Measurements from ENCODE around the gene BTBD18.
"Not testable (repeated sequence)": the region's sequence is repeated elsewhere in the genome, so short reads cannot be mapped to it uniquely, and the experiment has no call there.

Gene BTBD18

DNA sequence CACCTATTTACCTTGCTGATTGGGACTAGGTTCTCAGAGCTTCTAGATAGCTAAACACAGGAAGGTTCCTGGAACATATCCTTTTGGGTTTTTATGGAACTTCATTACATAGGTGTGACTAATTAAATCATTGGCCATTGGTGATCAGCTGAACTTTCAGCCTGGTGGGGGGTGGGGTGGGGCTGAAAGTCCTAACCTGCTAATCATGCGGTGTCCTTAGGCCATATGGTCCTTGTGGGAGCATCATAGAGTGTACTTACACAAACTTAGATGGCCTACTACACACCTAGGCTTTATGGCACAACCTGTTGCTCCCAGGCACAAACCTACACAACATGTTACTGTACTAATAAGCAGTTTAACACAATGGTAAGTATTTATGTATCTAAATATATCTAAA is 19.0 kb downstream of the BTBD18 start:
- no peak for DNase-seq (ENCODE audit: low read depth in 2 of 2)

DNA sequence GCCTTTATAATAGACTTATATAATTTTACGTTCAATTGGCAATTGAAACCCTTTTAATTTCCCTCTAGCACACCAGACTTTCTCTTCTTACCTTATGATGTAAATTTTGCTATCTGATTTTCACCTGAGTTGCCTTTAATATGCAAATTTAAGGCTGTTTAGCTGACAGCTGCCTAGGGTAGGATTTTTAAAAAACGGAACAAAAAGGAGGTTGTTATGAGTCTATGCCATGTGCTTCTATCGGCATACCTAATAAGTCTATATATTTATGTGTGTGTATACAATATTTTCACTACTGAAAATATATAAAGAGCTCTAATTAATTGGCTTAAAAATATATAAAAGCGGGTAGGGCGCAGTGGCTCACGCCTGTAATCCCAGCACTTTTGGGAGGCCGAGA is 22.1 kb downstream of the BTBD18 start:
- DNase-seq (ENCODE audit: low read depth in 2 of 2): no peak

DNA sequence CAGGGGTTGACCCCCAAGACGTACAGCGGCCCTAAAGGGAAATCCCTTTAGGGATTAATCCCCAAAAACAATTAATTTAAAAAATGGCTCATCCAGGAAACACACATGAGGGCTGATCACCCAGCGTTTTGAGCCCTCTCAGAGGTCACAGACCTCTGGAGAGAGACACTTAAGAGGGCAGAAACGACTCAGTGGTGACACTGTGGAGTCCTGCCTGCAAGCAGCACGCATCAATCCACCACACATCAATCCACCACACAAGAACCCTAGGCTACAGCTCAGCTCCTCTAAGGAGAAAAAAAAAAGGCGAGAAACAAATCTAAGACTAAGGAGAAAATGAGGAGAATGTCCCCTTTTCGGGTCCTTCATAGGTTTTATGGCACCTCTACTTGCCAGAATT is 22.8 kb downstream of the BTBD18 start:
- DNase-seq (ENCODE audit: low read depth in 2 of 2): no peak

DNA sequence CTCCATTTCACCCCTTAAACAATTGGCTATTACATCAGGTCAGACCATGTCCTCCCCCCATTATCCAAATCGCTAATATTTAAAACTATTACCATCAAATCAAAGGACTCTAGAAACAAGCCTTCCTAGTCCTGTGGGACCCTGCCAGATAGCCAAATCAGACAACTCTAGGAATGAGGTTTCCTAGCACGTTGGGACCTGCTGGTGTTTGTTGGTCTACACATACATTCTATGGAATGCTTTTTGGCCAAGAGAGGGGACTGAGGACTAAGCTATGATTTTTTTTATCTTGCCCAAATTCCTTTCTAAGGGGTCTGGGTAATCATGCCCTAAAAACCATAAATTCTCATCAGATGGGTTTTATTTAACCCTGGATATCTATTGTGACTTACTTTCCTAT is 24.4 kb downstream of the BTBD18 start:
- DNase-seq (ENCODE audit: low read depth in 2 of 2): no peak

GRCh38 chr11:57716726-57717125 is 34.9 kb downstream of the BTBD18 start:
- DNase-seq (ENCODE audit: low read depth in 2 of 2): not testable (repeated sequence)

DNA sequence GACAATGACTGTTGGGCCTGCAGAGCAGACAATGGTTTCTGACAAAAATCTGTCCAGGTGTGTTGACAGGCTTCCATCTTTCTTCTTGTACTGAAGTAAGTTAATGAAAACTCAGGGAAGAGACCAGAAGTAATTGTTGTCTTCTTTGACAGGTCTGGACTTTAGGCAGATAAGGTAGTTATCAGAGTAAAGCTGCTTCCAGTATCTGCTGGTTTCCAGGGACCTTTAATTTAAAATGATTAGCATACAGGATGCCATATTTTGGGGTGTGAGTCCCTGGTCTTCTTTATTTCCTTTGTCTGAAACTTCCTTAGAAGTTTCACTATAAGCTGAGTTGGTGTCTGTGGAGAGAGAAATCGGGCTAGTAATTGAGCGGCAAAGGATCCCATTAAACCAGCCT is 37.8 kb downstream of the BTBD18 start:
- DNase-seq (ENCODE audit: low read depth in 2 of 2): no peak

GRCh38 chr11:57712256-57713150 is 39.1 kb downstream of the BTBD18 start, which contains the start of gene TMX2:
TSS of gene TMX2 (plus strand) at chr11:57712593. CDS start at chr11:57712619, 26 bp downstream.
- DNase-seq (ENCODE audit: low read depth in 2 of 2): peak; percentile 78 to 86

GRCh38 chr11:57711414-57712255 is 40.0 kb downstream of the BTBD18 start, which contains the start of gene MED19:
TSS of gene MED19 (minus strand) at chr11:57712215. CDS start at chr11:57712179, 36 bp downstream.
- DNase-seq (ENCODE audit: low read depth in 2 of 2): peak; percentile 63 to 71

GRCh38 chr11:57709802-57710367 is 41.7 kb downstream of the BTBD18 start:
- DNase-seq (ENCODE audit: low read depth in 2 of 2): no peak

DNA sequence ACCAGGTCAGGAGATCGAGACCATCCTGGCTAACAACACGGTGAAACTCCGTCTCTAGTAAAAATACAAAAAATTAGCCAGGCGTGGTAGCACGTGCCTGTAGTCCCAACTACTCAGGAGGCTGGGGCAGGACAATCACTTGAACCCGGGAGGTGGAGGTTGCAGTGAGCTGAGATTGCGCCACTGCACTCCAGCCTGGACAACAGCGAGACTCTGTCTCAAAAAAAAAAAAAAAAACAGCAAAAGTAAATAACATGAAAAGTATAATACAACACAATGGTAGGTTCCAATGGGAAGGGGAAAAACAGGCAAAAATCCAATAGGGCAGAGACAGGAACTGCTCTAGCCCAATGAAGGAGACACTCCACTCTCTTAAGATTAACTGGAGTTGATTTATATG is 46.2 kb downstream of the BTBD18 start:
- not testable (repeated sequence) for DNase-seq (ENCODE audit: low read depth in 2 of 2)

- no peak for DNase-seq (ENCODE audit: low read depth in 2 of 2)
Measured at GRCh38 chr11:57704932-57705331, 46.7 kb downstream of the BTBD18 start.

GRCh38 chr11:57703341-57703740 is 48.3 kb downstream of the BTBD18 start:
- DNase-seq (ENCODE audit: low read depth in 2 of 2): no peak

DNA sequence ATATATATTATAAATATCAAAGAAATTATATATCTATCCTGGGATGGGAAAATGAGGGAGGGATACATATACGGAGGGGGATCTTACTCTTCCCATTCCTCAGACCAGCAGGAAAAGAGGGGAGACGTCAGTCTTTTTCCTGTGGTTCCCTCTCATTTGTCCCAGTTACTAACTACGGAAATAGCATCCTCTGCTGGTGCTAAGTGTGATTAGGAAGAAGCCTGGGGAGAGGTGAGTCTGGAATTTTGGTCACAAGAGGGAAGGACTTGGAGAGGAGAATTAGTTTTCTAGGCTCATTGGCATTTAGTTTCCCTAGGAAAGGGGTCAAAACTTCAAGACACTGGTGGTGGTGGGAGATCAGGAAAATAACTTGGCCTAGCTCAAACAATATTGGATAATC is 51.2 kb downstream of the BTBD18 start:
- DNase-seq (ENCODE audit: low read depth in 2 of 2): no peak

- DNase-seq (ENCODE audit: low read depth in 2 of 2): no peak
Measured at GRCh38 chr11:57699813-57700212, 51.8 kb downstream of the BTBD18 start.

- no peak for DNase-seq (ENCODE audit: low read depth in 2 of 2)
Measured at GRCh38 chr11:57698843-57699365, 52.7 kb downstream of the BTBD18 start.

Data from stimulated activated CD4-positive, alpha-beta T cell treated with anti-CD3 and anti-CD28 coated beads, Interleukin-4, amount 100 ng/mL, for 48 hours (primary cell).